DND-41 (cell line): ENCODE data around the gene DLX2.

Experiments
- ATAC-seq: fragments of 200-7000 bp; cut with Tn5 transposase; 3 replicates; pipeline ENCODE4 v1.9.1; 2021; ENCODE audit warnings: low read depth; ENCODE audit not compliant: insufficient read depth
- DNase-seq: peaks from one replicate; pipeline ENCODE4 v3.0.0-alpha.2; 2020
- H2AFZ ChIP-seq: 2 replicates; pipeline ENCODE4 v1.6.0; 2012; ENCODE audit warnings: low read depth, low read length
- H3K27ac ChIP-seq: 2 replicates; pipeline ENCODE4 v1.5.1; 2012; ENCODE audit warnings: low read length, inconsistent platforms
- H3K27me3 ChIP-seq: fragments of 200-600 bp; sonication (generic); 2 replicates; pipeline ENCODE4 v1.6.0; 2012; ENCODE audit warnings: low read length, mild to moderate bottlenecking, inconsistent platforms; ENCODE audit not compliant: insufficient read depth, poor library complexity
- H3K36me3 ChIP-seq: 2 replicates; pipeline ENCODE4 v1.5.1; 2012; ENCODE audit warnings: low read length, inconsistent platforms; ENCODE audit not compliant: insufficient read depth
- H3K4me1 ChIP-seq: 2 replicates; pipeline ENCODE4 v1.5.1; 2012; ENCODE audit warnings: mild to moderate bottlenecking, low read length; ENCODE audit not compliant: insufficient read depth
- H3K4me2 ChIP-seq: 2 replicates; pipeline ENCODE4 v1.6.0; 2012; ENCODE audit warnings: mild to moderate bottlenecking, moderate library complexity, low read length, inconsistent platforms; ENCODE audit not compliant: insufficient read depth
- H3K4me3 ChIP-seq, 2 experiments: fragments of 200-600 bp in 1 of 2; shearing (Covaris generic) in 1 of 2; 2 replicates each; pipeline ENCODE4 v1.5.1; 2012 to 2016; ENCODE audit warnings: inconsistent platforms in 2 of 2, low read length in 2 of 2, mild to moderate bottlenecking in 2 of 2, low read depth in 1 of 2, moderate library complexity in 1 of 2
- H3K79me2 ChIP-seq: 2 replicates; pipeline ENCODE4 v1.6.0; 2012; ENCODE audit warnings: low read length, inconsistent platforms; ENCODE audit not compliant: insufficient read depth
- H3K9ac ChIP-seq: 2 replicates; pipeline ENCODE4 v1.6.0; 2012; ENCODE audit warnings: low read depth, mild to moderate bottlenecking, inconsistent platforms, low read length, moderate library complexity
- H3K9me3 ChIP-seq: 2 replicates; pipeline ENCODE4 v1.5.1; 2012; ENCODE audit warnings: low read length, moderate library complexity, mild to moderate bottlenecking, inconsistent platforms; ENCODE audit not compliant: insufficient read depth, severe bottlenecking
- H4K20me1 ChIP-seq: 2 replicates; pipeline ENCODE4 v1.6.0; 2012; ENCODE audit warnings: low read length; ENCODE audit not compliant: insufficient read depth
- EZH2 ChIP-seq: IDR thresholded peaks from 3 replicates; pipeline ENCODE4 v1.6.1; 2012; ENCODE audit warnings: borderline replicate concordance, low read depth, mild to moderate bottlenecking, moderate library complexity, low read length, inconsistent platforms; ENCODE audit not compliant: severe bottlenecking
- TF ChIP-seq, protein P1 (sequence below): IDR thresholded peaks from 2 replicates; pipeline ENCODE4 v1.5.1; 2012; ENCODE audit warnings: borderline replicate concordance, low read length, moderate library complexity, mild to moderate bottlenecking; ENCODE audit not compliant: poor library complexity, severe bottlenecking; ENCODE audit errors: extremely low read depth

The DLX2 gene

DNA sequence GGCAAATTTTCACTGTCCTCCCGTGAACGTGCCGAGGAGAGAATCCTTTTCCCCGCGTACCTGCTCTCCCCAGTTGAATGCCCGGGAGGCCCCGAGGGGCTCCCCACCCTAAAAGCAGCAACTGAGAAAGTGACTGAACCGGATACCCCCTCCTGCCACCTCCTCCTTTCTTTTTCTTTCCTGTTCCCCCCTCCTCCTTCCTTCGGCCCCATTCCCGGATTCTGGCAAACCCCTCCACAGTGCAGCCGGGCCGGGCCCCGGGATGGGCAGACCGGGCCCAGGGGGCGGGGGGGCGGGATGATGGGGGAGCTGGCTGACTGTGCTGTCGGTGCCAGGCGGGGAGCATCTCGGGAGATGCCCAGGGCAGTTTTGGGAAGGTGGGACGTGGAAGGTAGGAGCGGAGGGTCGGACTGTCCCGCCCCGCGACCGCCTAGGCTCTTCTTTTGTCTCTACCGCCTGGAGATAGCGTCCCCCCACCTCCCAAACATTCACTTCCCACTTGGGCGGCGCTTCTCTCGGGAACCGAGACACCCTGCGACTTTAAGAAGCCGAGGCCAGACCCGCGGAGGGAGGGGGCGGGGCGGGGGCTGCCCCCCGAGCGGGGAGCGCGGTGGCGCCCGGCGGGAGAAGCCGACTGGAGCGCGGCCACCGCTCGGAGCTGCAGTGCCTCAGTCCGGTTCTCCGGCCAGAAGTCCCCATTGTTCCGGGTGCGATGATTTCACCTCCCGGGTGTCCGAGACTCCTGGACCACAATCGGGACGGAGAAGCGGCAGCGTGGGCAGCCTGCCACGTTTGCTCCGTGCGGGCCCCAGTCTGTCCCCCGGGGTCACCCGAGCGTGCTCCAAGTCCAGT, 8.2 kb downstream of the DLX2 start:
- H3K36me3 ChIP-seq, result no peaks in the 10 kb centered on the region
- 0 out of 2 replicates have a peak overlapping the region, but pooled peaks have one; percentile 62 for H2AFZ ChIP-seq
- H3K27ac ChIP-seq, result no peak overlapping the region
- peak overlapping the region; percentile 82 for H3K4me2 ChIP-seq
- H3K79me2 ChIP-seq, result no peaks in the 10 kb centered on the region
- peaks cover 5% of the 10 kb centered on the region; the same call in 1 of the 2 replicates for H4K20me1 ChIP-seq
- DNase-seq (no peak), ATAC-seq (no peak)
- no peaks in the 10 kb centered on the region for H3K9me3 ChIP-seq
- peaks cover 27% of the 10 kb centered on the region for H3K4me1 ChIP-seq
- H3K4me3 ChIP-seq, result peak overlapping the region in 1 of 2 experiments; percentile 52; a peak in 2 of 4 replicates
- no peak for TF ChIP-seq EZH2
- TF ChIP-seq, protein P1, sequence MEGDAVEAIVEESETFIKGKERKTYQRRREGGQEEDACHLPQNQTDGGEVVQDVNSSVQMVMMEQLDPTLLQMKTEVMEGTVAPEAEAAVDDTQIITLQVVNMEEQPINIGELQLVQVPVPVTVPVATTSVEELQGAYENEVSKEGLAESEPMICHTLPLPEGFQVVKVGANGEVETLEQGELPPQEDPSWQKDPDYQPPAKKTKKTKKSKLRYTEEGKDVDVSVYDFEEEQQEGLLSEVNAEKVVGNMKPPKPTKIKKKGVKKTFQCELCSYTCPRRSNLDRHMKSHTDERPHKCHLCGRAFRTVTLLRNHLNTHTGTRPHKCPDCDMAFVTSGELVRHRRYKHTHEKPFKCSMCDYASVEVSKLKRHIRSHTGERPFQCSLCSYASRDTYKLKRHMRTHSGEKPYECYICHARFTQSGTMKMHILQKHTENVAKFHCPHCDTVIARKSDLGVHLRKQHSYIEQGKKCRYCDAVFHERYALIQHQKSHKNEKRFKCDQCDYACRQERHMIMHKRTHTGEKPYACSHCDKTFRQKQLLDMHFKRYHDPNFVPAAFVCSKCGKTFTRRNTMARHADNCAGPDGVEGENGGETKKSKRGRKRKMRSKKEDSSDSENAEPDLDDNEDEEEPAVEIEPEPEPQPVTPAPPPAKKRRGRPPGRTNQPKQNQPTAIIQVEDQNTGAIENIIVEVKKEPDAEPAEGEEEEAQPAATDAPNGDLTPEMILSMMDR, result no peak
- no peak overlapping the region; the same call in 1 of the 2 replicates for H3K9ac ChIP-seq
- H3K27me3 ChIP-seq, result peaks cover 45% of the 10 kb centered on the region

DNA sequence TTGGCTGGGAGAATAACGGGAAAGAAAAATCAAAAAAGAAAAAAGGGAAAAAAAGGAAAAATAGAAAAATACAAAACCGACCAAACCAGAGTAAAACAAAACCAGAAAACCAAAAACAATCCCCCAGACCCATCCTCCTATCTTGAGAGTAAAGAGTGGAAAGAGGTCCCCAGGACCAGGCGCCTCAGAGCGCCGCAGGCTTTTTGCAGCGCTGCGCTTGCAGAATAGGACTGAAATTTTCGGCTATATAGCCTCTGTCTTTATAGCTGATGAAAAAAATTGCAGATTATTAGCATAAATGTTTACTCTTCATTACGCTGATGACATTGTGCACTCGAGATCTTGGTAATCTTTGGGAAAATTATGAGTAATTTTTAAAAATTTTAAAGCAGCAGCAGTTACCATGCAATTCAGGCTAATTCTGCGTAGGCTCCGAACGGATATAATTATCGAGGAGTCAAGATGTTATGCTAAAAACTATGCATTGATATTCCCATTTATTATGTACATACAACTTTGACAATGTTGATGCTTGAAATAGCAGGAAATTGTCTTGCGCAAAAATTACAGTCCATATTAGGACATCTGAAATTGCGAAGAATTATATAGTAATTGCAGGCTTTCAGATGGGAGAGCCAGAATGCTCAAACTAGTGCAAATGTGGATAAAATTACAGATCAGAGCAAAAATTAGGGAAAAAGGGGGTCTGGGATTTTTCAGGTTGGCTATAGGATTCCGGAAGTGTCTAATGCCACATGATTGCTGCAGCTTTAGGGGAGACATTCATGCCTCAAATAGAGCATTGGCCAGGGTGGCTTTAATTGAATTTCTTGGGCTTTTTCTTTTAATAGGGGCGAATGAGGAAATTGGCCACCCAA, 9.0 kb downstream of the DLX2 start:
- Histone ChIP-seq H2AFZ (no peak overlapping the region), H4K20me1 (peaks cover 5% of the 10 kb centered on the region; the same call in 1 of the 2 replicates), H3K79me2 (no peaks in the 10 kb centered on the region), H3K36me3 (0 out of 2 replicates have a peak, but pooled peaks cover under 1% of the 10 kb centered on the region), H3K27ac (no peak overlapping the region), H3K4me3 (no peak overlapping the region), H3K4me1 (peaks cover 27% of the 10 kb centered on the region), H3K4me2 (no peak overlapping the region), H3K9ac (no peak overlapping the region), H3K9me3 (no peaks in the 10 kb centered on the region), H3K27me3 (peaks cover 45% of the 10 kb centered on the region)
- ATAC-seq (no peak), DNase-seq (no peak)
- TF ChIP-seq EZH2, result no peak
- TF ChIP-seq, protein P1, result no peak

GRCh38 chr2:172092716-172093415, 9.8 kb downstream of the DLX2 start:
- H3K27me3 ChIP-seq, result peaks cover 45% of the 10 kb centered on the region
- peaks cover 8% of the 10 kb centered on the region; the same call in 1 of the 2 replicates for H3K36me3 ChIP-seq
- H3K9ac ChIP-seq, result no peak overlapping the region
- peaks cover 27% of the 10 kb centered on the region for H3K4me1 ChIP-seq
- no peaks in the 10 kb centered on the region for H3K79me2 ChIP-seq
- no peak overlapping the region for H3K27ac ChIP-seq
- H3K4me2 ChIP-seq, result no peak overlapping the region
- ATAC-seq, result no peak
- H4K20me1 ChIP-seq, result peaks cover 5% of the 10 kb centered on the region; the same call in 1 of the 2 replicates
- TF ChIP-seq EZH2, result no peak
- TF ChIP-seq, protein P1, result no peak
- no peak overlapping the region for H3K4me3 ChIP-seq
- H2AFZ ChIP-seq, result no peak overlapping the region
- no peak for DNase-seq
- H3K9me3 ChIP-seq, result no peaks in the 10 kb centered on the region
